ENCODE results near the gene SOS2.
"Not testable (repeated sequence)": the region's sequence is repeated elsewhere in the genome, so short reads cannot be mapped to it uniquely, and the experiment has no call there.

The SOS2 gene

DNA sequence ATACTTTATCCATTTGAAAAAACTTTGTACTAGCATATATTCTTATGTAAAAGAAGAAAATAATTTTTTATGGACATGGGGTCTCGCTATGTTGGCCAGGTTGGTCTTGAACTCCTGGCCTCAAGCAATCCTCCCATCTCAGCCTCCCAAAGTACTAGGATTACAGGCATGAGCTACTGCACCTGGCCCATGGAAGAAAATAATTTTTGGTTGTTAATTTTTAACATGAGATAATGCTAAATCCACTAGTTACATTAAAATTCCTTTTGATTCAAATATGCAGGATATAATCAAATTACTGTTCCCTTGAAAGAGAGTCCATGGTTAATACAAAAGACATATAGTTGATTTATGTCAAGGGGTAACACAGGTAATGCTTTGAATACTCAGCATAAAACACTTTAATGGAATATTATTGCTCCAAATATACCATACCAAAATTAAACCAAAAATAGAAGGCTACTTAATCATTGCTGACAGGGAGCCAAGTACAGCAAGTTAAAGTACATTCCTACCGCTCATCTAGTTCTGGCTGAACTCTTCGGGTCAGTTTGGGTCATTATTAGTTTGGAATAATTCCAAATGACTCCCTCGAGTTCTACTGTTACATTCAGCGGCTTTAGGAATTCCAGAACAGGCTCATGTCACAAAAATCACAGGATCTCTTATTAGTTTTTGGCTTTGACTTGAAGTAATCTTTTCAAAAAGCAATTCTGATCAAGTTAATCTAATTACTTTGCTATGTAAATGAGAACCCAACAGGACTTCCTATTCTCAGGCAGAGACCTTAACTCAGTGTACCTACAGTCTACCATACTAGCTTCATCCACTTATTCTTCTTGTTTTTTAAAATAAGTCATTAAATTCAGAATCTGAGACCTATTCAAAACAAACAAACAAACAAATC lies 6.1 kb downstream of the SOS2 start:
- no peak for DNase-seq

DNA sequence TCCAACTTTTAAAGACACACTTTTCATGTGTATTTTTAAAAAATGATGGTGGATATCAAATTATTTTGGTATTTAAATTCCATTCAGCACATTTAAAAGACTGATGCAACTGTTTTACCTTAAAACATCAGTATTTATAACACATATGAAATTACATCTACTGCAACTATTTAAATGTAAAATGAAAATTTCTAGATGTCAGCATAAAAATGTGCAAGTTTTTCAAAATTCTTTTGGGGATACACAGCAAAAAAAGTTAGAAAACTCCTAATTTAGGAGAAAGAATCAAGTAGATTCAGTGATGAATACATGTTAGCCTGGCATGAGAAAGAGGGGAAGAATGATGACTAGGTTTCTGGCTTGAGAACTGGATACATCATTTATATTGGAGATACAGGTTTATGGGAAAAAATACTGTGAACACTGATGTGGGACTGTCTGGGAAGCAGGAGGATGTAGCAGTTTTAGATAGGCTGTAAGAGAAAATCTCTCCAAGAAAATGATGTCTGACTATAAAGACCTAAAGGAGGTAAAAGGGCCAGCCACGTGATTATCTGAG lies 9.2 kb downstream of the SOS2 start:
- DNase-seq = no peak

DNA sequence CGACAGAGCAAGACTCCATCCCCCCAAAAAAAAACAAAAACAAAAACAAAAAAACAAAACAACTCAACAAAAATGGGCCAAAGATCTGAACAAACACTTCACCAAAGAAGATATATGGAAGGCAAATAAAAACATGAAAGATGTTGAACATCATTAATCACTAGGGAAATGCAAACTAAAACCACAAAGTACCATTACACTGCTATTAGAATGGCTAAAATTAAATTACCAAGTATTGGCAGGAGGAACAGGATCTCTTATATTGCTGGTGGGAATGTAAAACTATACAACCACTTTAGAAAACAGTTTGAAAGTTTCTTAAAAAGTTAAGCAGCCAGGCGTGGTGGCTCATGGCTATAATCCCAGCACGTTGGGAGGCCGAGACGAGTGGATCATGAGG lies 12.9 kb downstream of the SOS2 start:
- no peak for DNase-seq

DNA sequence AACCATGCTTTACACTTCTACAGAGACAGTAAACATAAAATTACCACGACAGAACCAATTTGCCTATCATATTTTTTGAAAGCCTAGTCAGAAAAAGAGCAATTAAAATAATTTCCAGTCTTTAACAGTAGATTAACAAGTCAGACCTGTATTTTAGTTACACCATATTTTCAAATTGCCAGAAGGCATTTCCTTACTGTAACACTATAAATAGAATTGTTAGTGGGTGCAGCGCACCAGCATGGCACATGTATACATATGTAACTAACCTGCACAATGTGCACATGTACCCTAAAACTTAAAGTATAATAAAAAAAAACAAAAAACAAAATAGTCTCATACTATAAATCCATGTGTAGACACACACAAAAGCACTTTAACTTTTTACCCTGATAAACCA lies 16.0 kb downstream of the SOS2 start:
- no peak for DNase-seq

DNA sequence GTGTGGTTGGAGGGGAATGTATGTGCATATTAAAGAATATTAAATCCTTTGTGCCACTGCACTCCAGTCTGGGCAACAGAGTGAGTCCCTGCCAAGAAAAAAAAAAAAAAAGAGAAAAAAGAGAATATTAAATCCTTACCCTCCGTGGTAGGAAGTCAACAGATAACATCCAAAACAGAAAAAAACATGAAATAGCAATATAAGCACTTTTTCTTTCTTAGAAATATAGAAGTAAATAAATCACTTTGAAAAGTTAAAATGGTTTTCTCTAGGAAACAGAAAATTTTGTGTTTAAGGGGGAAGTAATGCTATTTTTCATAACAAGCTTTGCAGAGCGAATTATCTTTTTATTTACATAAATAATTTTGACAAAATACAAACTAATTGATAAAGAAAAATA lies 17.6 kb downstream of the SOS2 start:
- no peak for DNase-seq

DNA sequence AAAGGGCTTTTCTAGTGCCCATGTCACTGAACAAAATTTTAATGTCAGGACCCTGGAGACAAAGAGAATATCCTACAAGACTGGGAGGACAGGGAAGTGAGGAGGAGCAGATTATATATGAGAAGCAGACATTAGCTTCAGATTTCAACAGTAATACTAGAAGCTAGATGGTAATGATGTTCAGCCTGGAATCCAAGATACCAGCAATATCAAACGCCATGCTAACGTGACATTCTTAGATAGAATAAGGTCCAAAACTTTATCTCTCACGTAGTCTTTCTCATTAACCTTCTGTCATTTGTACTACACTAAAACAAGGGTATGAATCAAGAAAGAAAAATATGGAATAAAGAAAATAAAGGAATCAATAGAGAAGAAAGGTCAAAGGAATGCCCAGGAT lies 18.7 kb downstream of the SOS2 start:
- no peak for DNase-seq

DNA sequence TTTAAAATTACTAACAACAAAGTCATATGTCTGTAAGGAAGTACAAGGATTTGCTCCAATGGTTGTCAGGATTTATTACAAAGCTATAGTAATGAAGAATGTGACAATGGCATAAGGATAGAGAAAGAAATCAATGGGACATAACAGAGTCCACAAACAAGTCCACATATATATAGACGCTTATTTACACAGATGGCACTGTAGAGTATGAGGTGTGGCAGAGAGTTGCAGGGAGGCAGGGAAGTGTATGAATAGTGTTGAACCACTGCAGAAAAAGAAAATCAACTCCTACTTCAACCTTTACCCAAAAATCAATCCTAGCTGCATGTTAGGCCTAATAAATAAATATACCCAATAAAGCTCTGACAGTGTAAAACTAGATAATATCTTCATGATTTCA lies 21.3 kb downstream of the SOS2 start:
- no peak for DNase-seq

DNA sequence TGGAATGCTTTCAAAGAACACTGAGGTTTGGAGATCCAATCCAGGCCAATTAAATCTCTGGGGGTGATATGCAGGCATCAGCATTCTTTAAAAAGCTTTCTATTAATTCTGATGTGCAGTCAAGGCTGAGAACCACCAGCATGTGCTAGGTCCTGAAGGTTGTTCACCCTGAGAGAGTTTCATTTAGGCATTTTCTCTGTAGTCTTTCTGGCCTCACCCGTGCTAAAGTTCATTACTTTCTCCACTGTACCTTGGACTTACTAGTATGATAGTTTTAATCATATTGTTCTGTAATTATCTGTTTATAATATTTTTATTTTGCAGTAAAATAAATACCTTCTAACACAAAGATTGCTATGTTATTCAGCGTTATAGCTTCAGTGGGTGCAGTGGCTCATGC lies 32.9 kb downstream of the SOS2 start:
- no peak for DNase-seq

DNA sequence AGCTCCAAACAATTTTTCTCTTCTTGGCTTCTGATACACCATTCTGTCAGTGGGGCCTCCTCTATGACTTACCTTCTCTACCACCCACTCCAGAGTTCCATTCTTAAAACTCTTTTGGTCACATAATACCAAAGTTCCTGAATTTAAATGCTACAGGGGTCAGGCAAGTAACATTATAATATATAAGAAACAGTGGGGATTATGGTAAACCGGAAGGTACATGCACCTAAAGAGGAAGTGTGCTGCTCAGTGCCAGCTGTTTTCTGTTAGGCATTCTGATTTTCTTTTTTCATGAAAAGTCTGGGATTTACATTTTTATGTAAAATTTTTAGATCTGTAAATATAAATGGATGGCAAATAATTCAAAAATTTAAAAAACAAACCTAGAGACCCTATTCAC lies 39.9 kb downstream of the SOS2 start:
- DNase-seq = no peak

DNA sequence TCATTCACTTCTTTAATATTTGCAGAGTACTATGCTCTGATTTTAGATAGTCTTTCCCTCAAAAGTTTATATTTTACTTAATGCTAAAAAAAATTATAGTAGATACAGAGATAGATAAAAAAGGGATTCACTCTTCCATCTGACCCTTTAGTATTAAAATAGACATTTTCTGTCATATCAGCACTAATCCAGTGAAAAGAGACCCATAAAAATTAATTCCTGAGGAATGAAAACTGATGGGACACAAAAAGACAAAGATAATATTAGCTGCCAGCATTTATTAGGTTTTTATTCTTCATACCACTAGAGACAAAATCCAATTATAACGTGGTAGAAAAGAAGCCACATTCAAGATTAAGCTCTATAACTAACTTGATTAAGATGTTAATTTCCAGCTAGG lies 45.3 kb downstream of the SOS2 start:
- no peak for DNase-seq

DNA sequence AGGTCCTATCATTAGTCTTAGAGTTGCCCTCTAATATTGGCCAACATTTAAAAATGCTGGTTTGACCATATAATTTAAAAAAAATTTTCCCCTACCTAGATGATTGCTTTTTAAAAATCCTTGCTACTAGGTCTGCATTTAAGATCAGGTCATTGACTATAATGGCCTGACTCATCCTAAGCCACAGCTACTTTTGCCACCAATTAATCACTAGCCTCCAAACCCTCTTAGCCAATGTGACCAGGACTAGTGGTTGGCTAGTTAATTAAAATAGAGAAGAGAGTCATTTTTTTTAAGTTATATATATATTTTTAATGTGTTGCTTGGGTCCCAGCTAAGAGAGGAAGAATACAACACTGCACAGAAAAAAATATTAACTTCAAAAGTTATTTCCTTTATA lies 57.5 kb downstream of the SOS2 start:
- DNase-seq = no peak

DNA sequence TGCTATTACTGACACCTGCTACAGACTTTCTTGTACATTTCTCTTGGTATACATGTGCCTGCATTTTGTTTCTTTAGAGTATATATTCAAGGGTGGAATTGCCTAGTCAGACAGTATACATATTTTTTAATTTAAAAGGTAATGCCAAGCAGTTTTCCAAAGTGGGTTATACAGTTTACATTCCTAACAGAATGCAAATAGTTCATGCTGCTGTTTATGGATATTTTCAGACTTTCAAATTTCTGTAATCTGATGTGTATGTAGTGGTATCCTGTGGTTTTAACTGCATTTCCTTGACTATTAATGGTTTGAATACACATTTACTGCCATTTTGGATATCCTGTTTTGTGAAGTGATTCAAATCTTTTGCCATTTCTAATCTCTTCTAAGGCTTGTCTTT lies 59.5 kb downstream of the SOS2 start:
- no peak for DNase-seq

DNA sequence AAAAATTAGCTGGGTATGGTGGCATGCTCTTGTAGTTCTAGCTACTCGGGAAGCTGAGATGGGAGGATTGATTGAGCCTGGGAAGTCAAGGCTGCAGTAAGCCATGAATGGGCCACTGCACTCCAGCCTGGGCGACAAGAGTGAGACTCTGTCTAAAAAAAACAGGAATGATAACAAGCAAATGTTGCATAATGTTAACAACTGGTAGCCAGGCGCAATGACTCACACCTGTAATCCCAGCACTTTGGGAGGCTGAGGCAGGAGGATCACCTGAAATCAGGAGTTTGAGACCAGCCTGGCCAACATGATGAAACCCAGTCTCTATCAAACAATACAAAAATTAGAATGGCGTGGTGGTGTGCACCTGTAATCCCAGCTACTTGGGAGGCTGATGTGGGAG lies 64.0 kb downstream of the SOS2 start:
- not testable (repeated sequence) for DNase-seq

DNA sequence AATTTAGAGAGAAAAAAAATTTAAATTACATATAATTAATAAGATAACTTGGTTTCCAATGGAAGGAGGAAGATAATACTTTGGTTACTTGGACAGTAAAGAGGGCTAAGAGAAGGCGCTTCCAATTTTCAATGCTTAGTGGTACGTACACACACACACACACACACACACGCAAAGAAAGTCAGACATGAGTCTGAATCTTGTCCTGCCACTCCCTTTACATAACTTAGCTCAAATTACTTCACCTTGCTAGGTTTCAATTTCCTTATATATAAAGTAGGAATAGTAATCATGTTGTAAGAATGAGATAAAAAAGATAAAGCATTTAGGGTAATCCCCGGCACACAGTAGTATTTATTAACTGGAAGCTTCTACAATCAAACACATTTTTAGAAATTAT lies 75.3 kb downstream of the SOS2 start:
- DNase-seq = no peak

DNA sequence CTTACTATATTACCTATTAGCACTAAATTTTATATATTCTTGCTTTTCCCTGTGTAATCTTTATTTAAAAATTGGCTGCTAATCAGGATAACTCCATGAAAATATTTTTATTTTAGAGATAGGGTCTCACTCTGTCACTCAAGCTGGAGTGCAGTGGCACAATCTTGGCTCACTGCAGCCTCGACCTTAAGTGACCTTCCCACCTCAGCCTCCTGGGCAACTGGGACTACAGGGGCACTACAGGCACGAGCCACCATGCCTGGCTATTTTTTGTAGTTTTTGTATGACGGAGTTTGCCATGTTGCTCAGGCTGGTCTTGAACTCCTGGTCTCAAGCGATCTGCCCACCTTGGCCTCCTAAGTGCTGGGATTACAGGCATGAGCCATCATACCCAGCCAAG lies 82.6 kb downstream of the SOS2 start:
- no peak for DNase-seq

DNA sequence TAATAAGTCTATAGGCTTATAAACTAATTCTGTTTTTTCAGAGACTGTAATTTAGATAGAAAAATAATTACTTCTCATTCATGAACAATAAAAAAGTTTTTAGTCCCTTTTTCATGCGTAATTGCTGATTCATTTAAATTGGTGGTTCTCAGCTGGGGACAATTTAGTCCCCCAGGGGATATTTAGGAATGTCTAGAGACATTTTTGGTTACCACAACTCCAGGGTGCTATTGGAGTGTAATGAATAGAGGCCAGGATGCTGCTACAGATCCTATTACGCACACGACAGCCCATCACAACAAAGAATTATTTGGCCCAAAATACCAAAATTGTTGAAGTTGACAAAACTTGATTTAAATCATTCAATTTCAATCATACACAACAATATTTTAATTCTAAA lies 92.2 kb downstream of the SOS2 start:
- no peak for DNase-seq

DNA sequence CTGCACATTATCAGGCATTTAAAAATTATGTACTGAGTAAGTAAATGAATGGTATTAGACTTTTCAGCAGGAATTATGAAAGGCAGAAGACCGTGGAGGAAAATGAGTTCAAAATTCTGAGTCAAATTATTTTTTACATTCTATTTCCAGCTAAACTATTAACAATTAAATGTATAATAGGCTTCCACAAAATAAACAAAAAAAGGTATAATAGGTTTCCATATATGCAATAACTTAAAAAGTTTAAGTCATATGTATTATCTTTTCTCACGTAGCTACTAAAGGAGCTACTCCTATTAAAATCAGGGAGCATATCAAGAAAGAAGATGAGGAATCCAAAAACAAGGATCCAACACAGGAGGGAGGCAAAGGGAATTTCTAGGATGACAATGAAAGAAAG lies 103.6 kb downstream of the SOS2 start:
- no peak for DNase-seq

DNA sequence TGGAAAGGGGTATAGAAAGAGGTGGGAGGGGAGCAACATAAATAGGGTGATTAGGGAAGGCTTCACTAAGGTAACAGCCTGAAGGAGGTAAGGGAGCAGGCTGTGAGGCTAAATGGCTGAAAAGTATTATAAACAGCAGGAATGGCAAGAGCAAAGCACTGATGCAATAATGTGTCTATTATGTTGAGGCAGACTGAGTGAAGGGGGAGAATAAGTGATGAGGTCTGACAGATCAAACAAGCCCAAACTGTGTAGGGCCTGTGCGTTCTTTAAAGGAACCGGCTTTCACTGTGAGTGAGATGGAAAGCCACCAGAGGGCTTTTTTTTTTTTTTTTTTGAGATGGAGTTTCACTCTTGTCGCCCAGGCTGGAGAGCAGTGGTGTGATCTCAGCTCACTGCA lies 108.3 kb downstream of the SOS2 start:
- DNase-seq = no peak

DNA sequence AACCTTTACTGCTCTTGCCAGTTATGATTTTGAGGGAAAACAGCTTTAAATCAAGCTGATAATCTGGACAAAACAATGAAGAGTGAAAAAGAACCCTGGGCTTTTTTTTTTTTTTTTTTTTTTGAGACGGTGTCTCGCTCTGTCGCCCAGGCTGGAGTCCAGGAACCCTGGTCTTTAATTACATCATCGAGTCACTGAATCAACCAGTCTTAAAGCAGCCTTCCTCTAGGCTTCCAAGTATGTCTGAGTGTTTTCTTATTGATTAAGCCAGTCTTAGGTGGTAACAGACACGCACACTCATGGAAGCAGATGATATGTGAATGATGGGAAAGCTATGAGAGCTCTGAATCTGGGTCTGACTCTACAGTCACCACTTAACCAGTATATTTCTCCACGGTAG lies 109.1 kb downstream of the SOS2 start:
- no peak for DNase-seq

DNA sequence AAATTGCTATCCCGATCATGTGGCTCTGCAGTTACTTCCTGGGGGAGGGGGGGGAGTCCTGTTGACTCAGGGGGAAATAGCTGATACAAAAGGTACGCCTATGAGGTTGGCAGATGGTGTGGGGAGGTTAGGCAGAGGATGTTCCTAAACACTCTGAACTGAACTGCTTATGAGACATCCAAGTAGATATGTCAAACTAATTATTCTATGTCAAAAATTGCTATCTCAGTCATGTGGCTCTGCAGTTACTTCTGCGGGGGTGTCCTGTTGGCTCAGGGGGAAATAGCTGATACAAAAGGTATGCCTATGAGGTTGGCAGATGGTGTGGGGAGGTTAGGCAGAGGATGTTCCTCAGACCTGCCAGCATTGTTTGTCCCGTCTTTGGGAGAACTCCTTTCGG lies 109.9 kb downstream of the SOS2 start:
- no peak for DNase-seq

DNA sequence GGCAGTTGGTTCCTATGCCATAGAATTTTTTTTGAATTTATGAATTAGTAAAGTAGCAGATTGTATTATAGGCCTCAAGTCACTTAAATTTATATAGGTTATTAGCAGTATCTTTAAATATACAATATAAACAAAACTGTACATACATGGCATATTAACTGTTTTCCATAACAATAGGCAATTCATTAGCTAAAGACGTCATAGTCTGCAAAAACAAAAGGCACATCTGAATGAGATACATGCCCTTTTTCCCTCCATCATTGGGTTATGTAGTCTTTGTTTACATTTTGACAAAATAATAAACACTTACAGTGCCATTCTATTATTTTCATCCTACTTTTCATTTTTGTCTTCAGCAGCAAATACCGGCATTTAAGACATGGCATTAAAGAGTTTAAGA lies 113.9 kb downstream of the SOS2 start:
- DNase-seq = no peak

DNA sequence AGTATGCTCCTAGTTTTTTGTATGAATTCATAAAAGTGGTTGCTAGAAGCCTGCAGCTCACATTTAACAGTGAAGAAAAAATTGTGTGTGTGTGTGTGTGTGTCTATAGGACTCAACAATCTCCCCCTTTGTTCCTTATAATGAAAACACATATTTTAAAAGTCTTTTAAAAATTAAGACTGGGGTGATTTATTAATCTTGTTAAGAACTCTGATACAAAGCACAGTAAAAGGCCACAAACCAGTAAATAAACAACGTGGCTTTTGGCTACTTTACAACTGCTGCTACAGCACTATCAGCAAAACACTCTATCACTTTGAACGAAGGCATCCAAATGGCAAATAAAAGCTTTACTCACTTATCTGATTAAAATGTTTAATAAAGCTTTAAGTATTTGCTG lies 114.4 kb downstream of the SOS2 start:
- DNase-seq = no peak

DNA sequence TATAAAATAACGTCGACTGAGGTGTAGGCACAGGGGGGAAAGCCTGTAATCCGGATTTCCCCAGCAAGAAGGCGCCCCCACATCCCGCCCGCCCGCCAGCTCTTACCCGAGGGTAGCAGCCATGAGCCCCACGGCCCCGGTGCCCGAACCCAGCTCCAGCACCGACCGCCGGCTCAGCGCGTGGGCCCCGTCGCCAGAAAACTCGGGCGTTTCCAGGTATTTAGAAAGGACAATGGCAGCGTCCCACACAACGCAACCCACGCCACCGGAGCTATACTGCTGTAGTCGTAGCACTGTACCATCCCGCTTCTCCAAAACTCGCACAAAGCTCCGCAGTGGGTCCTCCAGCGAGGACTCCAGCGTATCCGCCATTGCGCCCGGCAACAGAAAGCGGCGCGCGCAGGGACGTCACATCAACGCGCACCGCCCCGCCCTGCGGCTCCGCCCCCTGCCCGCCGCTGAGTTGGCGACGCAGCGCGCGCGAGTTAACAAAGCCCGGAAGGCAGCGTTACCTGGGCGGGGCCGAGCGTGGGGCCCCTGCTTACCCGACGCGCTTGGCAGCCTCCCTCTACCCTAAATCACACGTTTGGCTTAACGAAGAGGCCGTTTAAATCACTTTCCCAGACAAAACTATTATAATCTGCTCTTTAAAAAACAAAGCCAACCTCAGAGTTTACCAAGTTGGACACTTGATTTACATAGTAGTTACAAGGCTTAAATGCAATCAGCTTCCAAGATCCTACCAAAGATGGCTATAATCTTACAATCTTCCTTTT lies 115.0 kb downstream of the SOS2 start, which contains the start of gene VCPKMT:
TSS of gene VCPKMT (minus strand) at position 392 of the 776 bp plus-strand sequence. CDS start at position 372, 20 bp downstream.
- DNase-seq = peak; percentile 98

Data from stimulated activated CD4-positive, alpha-beta T cell treated with anti-CD3 and anti-CD28 coated beads, Interleukin-15, amount 100 ng/mL, for 24 hours (primary cell).